MCF 10A (cell line): ENCODE measurements around the gene SH3GL1. TPM values are rescaled to one million over a fixed set of nuclear protein-coding genes. Genes with fewer than 3 reads are reported as not detected.

Source experiments
- BruUV-seq: library from RNA; stranded (reverse); fragments of 400-500 nt; replicated peaks from 2 replicates; lab custom pipeline; 2021; lab: Mats Ljungman, UMichigan
- CTCF ChIA-PET: fragments of 300-600 bp; sonication (Branson Sonifier 250); formaldehyde crosslinking; extraction: SDS; loops from one replicate; lab custom pipeline; 2021; ENCODE audit warnings: antibody characterized with exemption, inconsistent platforms; lab: Yijun Ruan, JAX
- POLR2A ChIA-PET: fragments of 300-600, 350-650 bp; sonication (Branson Sonifier 250); formaldehyde crosslinking; extraction: SDS; loops from one replicate; lab custom pipeline; 2020; ENCODE audit warnings: antibody characterized with exemption, inconsistent platforms; lab: Yijun Ruan, JAX
- DNase-seq: peaks from one replicate; pipeline ENCODE4 v3.0.0-alpha.2; 2018; ENCODE audit not compliant: unreplicated experiment
- H3K27ac Mint-ChIP-seq: one replicate; pipeline ENCODE4 v1.8.0; 2022; ENCODE audit warnings: mild to moderate bottlenecking, low read depth, mixed read lengths; ENCODE audit not compliant: unreplicated experiment
- H3K27me3 Mint-ChIP-seq: one replicate; pipeline ENCODE4 v1.8.0; 2022; ENCODE audit warnings: mixed read lengths; ENCODE audit not compliant: insufficient read depth, unreplicated experiment
- H3K36me3 Mint-ChIP-seq: one replicate; pipeline ENCODE4 v1.8.0; 2022; ENCODE audit warnings: mild to moderate bottlenecking, moderate library complexity, mixed read lengths; ENCODE audit not compliant: insufficient read depth, unreplicated experiment
- H3K4me1 Mint-ChIP-seq: one replicate; pipeline ENCODE4 v1.8.0; 2022; ENCODE audit warnings: mixed read lengths; ENCODE audit not compliant: insufficient read depth, unreplicated experiment
- H3K4me3 Mint-ChIP-seq: one replicate; pipeline ENCODE4 v1.8.0; 2022; ENCODE audit warnings: mild to moderate bottlenecking, moderate library complexity, mixed read lengths; ENCODE audit not compliant: unreplicated experiment
- H3K9me3 Mint-ChIP-seq: one replicate; pipeline ENCODE4 v1.8.0; 2022; ENCODE audit warnings: mixed read lengths; ENCODE audit not compliant: unreplicated experiment
- CTCF ChIP-seq: fragments of 200-600 bp; IDR thresholded peaks from one replicate; pipeline ENCODE4 v1.8.0; 2022; ENCODE audit warnings: antibody characterized with exemption, mild to moderate bottlenecking; ENCODE audit not compliant: unreplicated experiment
- intact Hi-C: fragments of 100-400 bp; cut with micrococcal nuclease; formaldehyde crosslinking; loops from 2 replicates; pipeline ENCODE4 v1.14.1; 2022
- total RNA-seq: library from RNA; stranded (reverse); gene quantifications from 2 replicates; pipeline ENCODE4 v1.2.3, GENCODE V29; 2022

The SH3GL1 gene
- total RNA-seq, 1 experiment from 2014 or later, result 106 TPM

DNA sequence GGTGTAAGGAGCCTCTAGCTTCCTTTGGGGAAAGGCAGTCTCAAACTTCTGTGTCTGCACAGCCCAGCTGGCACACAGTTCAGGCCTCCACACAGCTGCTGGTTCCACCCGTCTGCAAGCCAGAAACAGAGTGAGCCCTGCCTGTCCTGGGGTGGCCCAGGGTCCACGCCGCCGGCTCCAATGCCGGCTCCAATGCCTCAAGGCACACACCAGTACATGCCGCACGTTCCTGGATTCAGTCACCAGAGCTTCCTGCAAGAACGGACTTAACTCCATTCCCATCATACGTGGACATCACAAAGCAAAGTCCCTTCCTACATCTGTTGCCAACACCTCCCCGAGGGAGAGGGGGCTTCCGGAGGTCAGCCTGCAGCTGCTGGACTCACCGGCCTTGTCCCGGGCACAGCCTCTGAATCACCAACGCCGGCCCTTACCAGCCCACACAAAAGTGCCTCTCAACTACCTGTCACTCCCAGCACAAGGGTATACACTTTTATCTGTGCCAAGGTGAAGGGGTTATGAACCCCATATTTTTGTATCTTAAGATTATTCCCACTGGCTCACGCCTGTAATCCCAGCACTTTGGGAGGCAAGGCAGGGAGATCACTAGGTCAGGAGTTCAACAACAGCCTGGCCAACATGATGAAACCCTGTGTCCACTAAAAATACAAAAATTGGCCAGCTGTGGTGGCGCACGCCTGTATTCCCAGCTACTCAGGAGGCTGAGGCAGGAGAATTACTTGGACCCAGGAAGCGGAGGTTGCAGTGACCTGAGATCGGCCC lies 8.5 kb downstream of the SH3GL1 start:
- no peak for DNase-seq
- H3K27me3 Mint-ChIP-seq, result no peaks in the 10 kb centered on the region
- ChIA-PET POLR2A (interaction anchor here (1.0 to 2.3 kb wide), 6 partner anchors 10 to 49 kb away, joined by 3 to 19 read pairs (median 4); no protein-coding TSS in a partner anchor), CTCF (interaction anchor here (0.6 to 2.7 kb wide), 4 partner anchors 9 to 131 kb away, joined by 3 to 10 read pairs (median 6); partner anchors contain the start of genes CHAF1A and SH3GL1)
- H3K4me3 Mint-ChIP-seq, result peak overlapping the region; percentile 49
- H3K36me3 Mint-ChIP-seq, result peaks cover 56% of the 10 kb centered on the region
- peaks cover 55% of the 10 kb centered on the region for H3K4me1 Mint-ChIP-seq
- peak overlapping the region; percentile 75 for H3K27ac Mint-ChIP-seq
- no peaks in the 10 kb centered on the region for H3K9me3 Mint-ChIP-seq
- TF ChIP-seq CTCF, result no peak
- intact Hi-C loops, result no loop called here
- BruUV-seq, result no TSS peak

- POLR2A ChIA-PET, result interaction anchor here (1.0 to 2.3 kb wide), 6 partner anchors 9 to 49 kb away, joined by 3 to 19 read pairs (median 4); no protein-coding TSS in a partner anchor
Measured at GRCh38 chr19:4391306-4391693, 9.0 kb downstream of the SH3GL1 start.

GRCh38 chr19:4390567-4391305 lies 9.6 kb downstream of the SH3GL1 start:
- BruUV-seq, result no TSS peak
- TF ChIP-seq CTCF, result no peak
- H3K4me3 Mint-ChIP-seq, result peak overlapping the region; percentile 28
- DNase-seq, result no peak
- H3K36me3 Mint-ChIP-seq, result peaks cover 45% of the 10 kb centered on the region
- ChIA-PET POLR2A (interaction anchor here (1.1 to 2.3 kb wide), 4 partner anchors 9 to 17 kb away, joined by 4 to 19 read pairs (median 5); no protein-coding TSS in a partner anchor), CTCF (interaction anchor here (0.5 to 2.2 kb wide), 4 partner anchors 10 to 694 kb away, joined by 3 to 10 read pairs (median 4); partner anchors contain the start of genes CHAF1A and SH3GL1)
- peak overlapping the region; percentile 93 for H3K27ac Mint-ChIP-seq
- no peaks in the 10 kb centered on the region for H3K27me3 Mint-ChIP-seq
- H3K9me3 Mint-ChIP-seq, result no peaks in the 10 kb centered on the region
- intact Hi-C loops, result no loop called here
- H3K4me1 Mint-ChIP-seq, result peaks cover 51% of the 10 kb centered on the region

More at GRCh38 chr19:4391306-4391693, 9.0 kb downstream of the SH3GL1 start:
- no TSS peak for BruUV-seq
- Mint-ChIP-seq H3K9me3 (no peaks in the 10 kb centered on the region), H3K27me3 (no peaks in the 10 kb centered on the region), H3K4me3 (peak overlapping the region; percentile 49), H3K36me3 (peaks cover 50% of the 10 kb centered on the region), H3K27ac (peak overlapping the region; percentile 93), H3K4me1 (peaks cover 51% of the 10 kb centered on the region)
- DNase-seq, result no peak
- intact Hi-C loops, result no loop called here
- no peak for TF ChIP-seq CTCF
- CTCF ChIA-PET, result interaction anchor here (0.5 to 2.7 kb wide), 5 partner anchors 9 to 695 kb away, joined by 3 to 10 read pairs (median 5); partner anchors contain the start of genes CHAF1A and SH3GL1
